HG03045 (cell line): ENCODE measurements around the gene TSPY2.
"Not testable (repeated sequence)": the region's sequence is repeated elsewhere in the genome, so short reads cannot be mapped to it uniquely, and the experiment has no call there.

Experiments
- ATAC-seq: cut with Tn5 transposase; IDR thresholded peaks from one replicate; pipeline ENCODE4 v1.9.1; 2021; ENCODE audit warnings: mild to moderate bottlenecking, moderate library complexity; ENCODE audit not compliant: unreplicated experiment

Gene TSPY2

GRCh38 chrY:6245923-6246322 lies at the start of gene TSPY2:
Gene TSPY2 (plus strand): TSS chrY:6246223. CDS start chrY:6246269, 46 bp downstream.
- ATAC-seq, result not testable (repeated sequence)

GRCh38 chrY:6209565-6209964 lies 36.5 kb upstream of the TSPY2 start:
- ATAC-seq, result not testable (repeated sequence)

- ATAC-seq, result not testable (repeated sequence)
These were observed 29.0 kb upstream of the TSPY2 start for GRCh38 chrY:6217045-6217444.

GRCh38 chrY:6269839-6270238 lies 23.8 kb downstream of the TSPY2 start:
- ATAC-seq, result not testable (repeated sequence)
